Mucosa of descending colon (tissue), 3 donors: Measurements from ENCODE around the gene MYH9. TPM values are rescaled to one million over a fixed set of nuclear protein-coding genes. Genes with fewer than 3 reads are reported as not detected.

Source experiments
- ATAC-seq: fragments of 200-7000 bp; cut with Tn5 transposase; one replicate; pipeline ENCODE4 v1.9.1; 2020; ENCODE audit warnings: mild to moderate bottlenecking, moderate library complexity
- DNase-seq, 3 donors: peaks; one replicate each; pipeline ENCODE4 v3.0.0-alpha.2; 2020
- H3K36me3 ChIP-seq: fragments of 200-600 bp; one replicate; pipeline ENCODE4 v1.8.0; 2021; ENCODE audit warnings: low read depth, mild to moderate bottlenecking
- H3K4me1 ChIP-seq: fragments of 200-600 bp; one replicate; pipeline ENCODE4 v1.8.0; 2021; ENCODE audit warnings: low read depth, mild to moderate bottlenecking
- H3K4me3 ChIP-seq: fragments of 200-600 bp; one replicate; pipeline ENCODE4 v1.8.0; 2021; ENCODE audit warnings: mild to moderate bottlenecking
- H3K9me3 ChIP-seq: fragments of 200-600 bp; one replicate; pipeline ENCODE4 v1.8.0; 2021; ENCODE audit warnings: mild to moderate bottlenecking
- intact Hi-C, 2 donors: fragments of 100-400 bp; cut with DNase I in 1 of 2; cut with micrococcal nuclease in 1 of 2; formaldehyde crosslinking; loops; one replicate each; pipeline versions ENCODE4 v1.11.0 to v1.11.1; 2022; cut with DNase I, micrococcal nuclease
- total RNA-seq, 3 donors: library from RNA; stranded (reverse); fragmentation: NEBNext Ultra II Directional in 2 of 3; extraction: Animal tissue kit (Norgen Biotek cat#: 25700) in 2 of 3; gene quantifications; one replicate each; pipeline versions ENCODE4 v1.2.1 to v1.2.4, GENCODE V29; 2021 to 2023
- TF ChIP-seq, protein P1 (sequence below): fragments of 200-600 bp; IDR thresholded peaks from one replicate; pipeline ENCODE4 v1.8.0; 2022; ENCODE audit warnings: antibody characterized with exemption, mild to moderate bottlenecking
- donor health status: DM: no; HTN: no; CAD: no; lungs with moderate emphysema.
- donor health status: DM: no; HTN: no; CAD: no.
- donor health status: DM: no; HTN: yes; CAD: no.

Gene MYH9
- total RNA-seq, 3 donors from 2014 or later: 501 to 831 (median 599) TPM

GRCh38 chr22:36343070-36343719 is 44.6 kb downstream of the MYH9 start:
- TF ChIP-seq, protein P1, sequence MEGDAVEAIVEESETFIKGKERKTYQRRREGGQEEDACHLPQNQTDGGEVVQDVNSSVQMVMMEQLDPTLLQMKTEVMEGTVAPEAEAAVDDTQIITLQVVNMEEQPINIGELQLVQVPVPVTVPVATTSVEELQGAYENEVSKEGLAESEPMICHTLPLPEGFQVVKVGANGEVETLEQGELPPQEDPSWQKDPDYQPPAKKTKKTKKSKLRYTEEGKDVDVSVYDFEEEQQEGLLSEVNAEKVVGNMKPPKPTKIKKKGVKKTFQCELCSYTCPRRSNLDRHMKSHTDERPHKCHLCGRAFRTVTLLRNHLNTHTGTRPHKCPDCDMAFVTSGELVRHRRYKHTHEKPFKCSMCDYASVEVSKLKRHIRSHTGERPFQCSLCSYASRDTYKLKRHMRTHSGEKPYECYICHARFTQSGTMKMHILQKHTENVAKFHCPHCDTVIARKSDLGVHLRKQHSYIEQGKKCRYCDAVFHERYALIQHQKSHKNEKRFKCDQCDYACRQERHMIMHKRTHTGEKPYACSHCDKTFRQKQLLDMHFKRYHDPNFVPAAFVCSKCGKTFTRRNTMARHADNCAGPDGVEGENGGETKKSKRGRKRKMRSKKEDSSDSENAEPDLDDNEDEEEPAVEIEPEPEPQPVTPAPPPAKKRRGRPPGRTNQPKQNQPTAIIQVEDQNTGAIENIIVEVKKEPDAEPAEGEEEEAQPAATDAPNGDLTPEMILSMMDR: no peak
- intact Hi-C loops: no loop called here
- ATAC-seq: no peak
- no peak overlapping the region for H3K4me3 ChIP-seq
- no peak for DNase-seq
- peaks cover 4% of the 10 kb centered on the region for H3K36me3 ChIP-seq
- H3K4me1 ChIP-seq: peaks cover 22% of the 10 kb centered on the region
- H3K9me3 ChIP-seq: no peaks in the 10 kb centered on the region

- no peak overlapping the region for H3K4me3 ChIP-seq
- intact Hi-C loops: no loop called here
- peaks cover 6% of the 10 kb centered on the region for H3K36me3 ChIP-seq
- TF ChIP-seq, protein P1: no peak
- DNase-seq (no peak), ATAC-seq (no peak)
- H3K4me1 ChIP-seq: peaks cover 27% of the 10 kb centered on the region
- no peaks in the 10 kb centered on the region for H3K9me3 ChIP-seq
Observed at GRCh38 chr22:36341640-36342041, 46.1 kb downstream of the MYH9 start.

- ATAC-seq (no peak), DNase-seq (no peak)
- Histone ChIP-seq H3K9me3 (no peaks in the 10 kb centered on the region), H3K36me3 (peaks cover 11% of the 10 kb centered on the region), H3K4me3 (no peak overlapping the region), H3K4me1 (peaks cover 32% of the 10 kb centered on the region)
- intact Hi-C loops: no loop called here
- TF ChIP-seq, protein P1: no peak
Observed at GRCh38 chr22:36340621-36341020, 47.1 kb downstream of the MYH9 start.

GRCh38 chr22:36339171-36340065 is 48.3 kb downstream of the MYH9 start:
- H3K9me3 ChIP-seq: no peaks in the 10 kb centered on the region
- peaks cover 11% of the 10 kb centered on the region for H3K36me3 ChIP-seq
- ATAC-seq: no peak
- intact Hi-C loops: no loop called here
- TF ChIP-seq, protein P1: no peak
- peaks cover 35% of the 10 kb centered on the region for H3K4me1 ChIP-seq
- DNase-seq: no peak
- no peak overlapping the region for H3K4me3 ChIP-seq

GRCh38 chr22:36337365-36338130 is 50.2 kb downstream of the MYH9 start:
- Histone ChIP-seq H3K4me3 (no peak overlapping the region), H3K4me1 (peaks cover 43% of the 10 kb centered on the region), H3K9me3 (no peaks in the 10 kb centered on the region), H3K36me3 (peaks cover 18% of the 10 kb centered on the region)
- intact Hi-C loops: no loop called here
- DNase-seq (no peak), ATAC-seq (no peak)
- TF ChIP-seq, protein P1: no peak
